ENCODE measurements around the gene NFE2L1.
"Not testable (repeated sequence)": the region's sequence is repeated elsewhere in the genome, so short reads cannot be mapped to it uniquely, and the experiment has no call there.

Gene NFE2L1

GRCh38 chr17:48030531-48030930 lies 17.6 kb upstream of the NFE2L1 start:
- Histone ChIP-seq H3K4me1 (ENCODE audit: low read length) (peaks cover 14% of the 10 kb centered on the region), H3K9me3 (replicated peaks; ENCODE audit: insufficient read depth, low read length) (no peaks in the 10 kb centered on the region), H3K36me3 (replicated peaks; ENCODE audit: insufficient read depth, low read length) (no peaks in the 10 kb centered on the region), H3F3A (ENCODE audit: insufficient read depth, low read length) (no peaks in the 10 kb centered on the region), H3K9ac (ENCODE audit: low read length) (no peak overlapping the region), H3K9me2 (replicated peaks; ENCODE audit: insufficient read depth, low read length) (no peaks in the 10 kb centered on the region), H2AFZ (ENCODE audit: low read length) (no peak overlapping the region), H4K20me1 (ENCODE audit: insufficient read depth, low read length) (no peaks in the 10 kb centered on the region), H3K4me3 (ENCODE audit: low read length) (no peak overlapping the region), H3K79me2 (ENCODE audit: low read length) (no peaks in the 10 kb centered on the region), H3K27me3 (replicated peaks; ENCODE audit: insufficient read depth, low read length) (no peaks in the 10 kb centered on the region), H3K27ac (ENCODE audit: low read length) (no peak overlapping the region), H3K4me2 (ENCODE audit: low read depth, low read length) (no peak overlapping the region)
- no peak for DNase-seq
- TF ChIP-seq EZH2phosphoT487 (IDR thresholded peaks at IDR 0.05; ENCODE audit: low read length), result no peak
- no peak for TF ChIP-seq EZH2 (optimal IDR thresholded peaks at IDR 0.05; ENCODE audit: low read depth, low read length)
- TF ChIP-seq, protein P1, sequence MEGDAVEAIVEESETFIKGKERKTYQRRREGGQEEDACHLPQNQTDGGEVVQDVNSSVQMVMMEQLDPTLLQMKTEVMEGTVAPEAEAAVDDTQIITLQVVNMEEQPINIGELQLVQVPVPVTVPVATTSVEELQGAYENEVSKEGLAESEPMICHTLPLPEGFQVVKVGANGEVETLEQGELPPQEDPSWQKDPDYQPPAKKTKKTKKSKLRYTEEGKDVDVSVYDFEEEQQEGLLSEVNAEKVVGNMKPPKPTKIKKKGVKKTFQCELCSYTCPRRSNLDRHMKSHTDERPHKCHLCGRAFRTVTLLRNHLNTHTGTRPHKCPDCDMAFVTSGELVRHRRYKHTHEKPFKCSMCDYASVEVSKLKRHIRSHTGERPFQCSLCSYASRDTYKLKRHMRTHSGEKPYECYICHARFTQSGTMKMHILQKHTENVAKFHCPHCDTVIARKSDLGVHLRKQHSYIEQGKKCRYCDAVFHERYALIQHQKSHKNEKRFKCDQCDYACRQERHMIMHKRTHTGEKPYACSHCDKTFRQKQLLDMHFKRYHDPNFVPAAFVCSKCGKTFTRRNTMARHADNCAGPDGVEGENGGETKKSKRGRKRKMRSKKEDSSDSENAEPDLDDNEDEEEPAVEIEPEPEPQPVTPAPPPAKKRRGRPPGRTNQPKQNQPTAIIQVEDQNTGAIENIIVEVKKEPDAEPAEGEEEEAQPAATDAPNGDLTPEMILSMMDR (IDR thresholded peaks at IDR 0.05; ENCODE audit: low read length), result no peak

- no peak for DNase-seq
- Histone ChIP-seq H3K4me2 (ENCODE audit: low read depth, low read length) (no peak overlapping the region), H4K20me1 (ENCODE audit: insufficient read depth, low read length) (no peaks in the 10 kb centered on the region), H2AFZ (ENCODE audit: low read length) (no peak overlapping the region), H3K9me2 (replicated peaks; ENCODE audit: insufficient read depth, low read length) (no peaks in the 10 kb centered on the region), H3K4me1 (ENCODE audit: low read length) (no peaks in the 10 kb centered on the region), H3K27me3 (replicated peaks; ENCODE audit: insufficient read depth, low read length) (0 out of 2 replicates have a peak, but pooled peaks cover 3% of the 10 kb centered on the region), H3K9ac (ENCODE audit: low read length) (no peak overlapping the region), H3K27ac (ENCODE audit: low read length) (no peak overlapping the region), H3K4me3 (ENCODE audit: low read length) (no peak overlapping the region), H3K9me3 (replicated peaks; ENCODE audit: insufficient read depth, low read length) (no peaks in the 10 kb centered on the region), H3K36me3 (replicated peaks; ENCODE audit: insufficient read depth, low read length) (no peaks in the 10 kb centered on the region), H3K79me2 (ENCODE audit: low read length) (no peaks in the 10 kb centered on the region), H3F3A (ENCODE audit: insufficient read depth, low read length) (no peaks in the 10 kb centered on the region)
- TF ChIP-seq EZH2 (optimal IDR thresholded peaks at IDR 0.05; ENCODE audit: low read depth, low read length) (no peak), EZH2phosphoT487 (IDR thresholded peaks at IDR 0.05; ENCODE audit: low read length) (no peak)
- TF ChIP-seq, protein P1 (IDR thresholded peaks at IDR 0.05; ENCODE audit: low read length), result no peak
Measured at GRCh38 chr17:48031966-48032365, 16.2 kb upstream of the NFE2L1 start.

DNA sequence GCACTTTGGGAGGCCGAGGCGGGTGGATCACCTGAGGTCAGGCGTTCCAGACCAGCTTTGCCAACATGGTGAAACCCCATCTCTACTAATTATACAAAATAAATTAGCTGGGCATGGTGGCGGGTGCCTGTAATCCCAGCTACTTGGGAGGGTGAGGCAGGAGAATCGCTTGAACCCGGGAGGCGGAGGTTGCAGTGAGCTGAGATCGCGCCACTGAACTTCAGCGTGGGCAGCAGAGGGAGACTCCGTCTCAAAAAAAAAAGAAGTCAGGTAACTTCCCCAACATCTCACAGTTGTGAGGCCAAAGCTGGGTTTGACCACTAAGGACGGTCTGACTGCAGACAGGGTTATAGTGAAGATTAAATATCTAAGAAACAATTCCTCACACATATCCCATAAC lies 13.4 kb upstream of the NFE2L1 start:
- H3K27me3 ChIP-seq (replicated peaks; ENCODE audit: insufficient read depth, low read length); DNase-seq; H3K27ac ChIP-seq (ENCODE audit: low read length); H3F3A ChIP-seq (ENCODE audit: insufficient read depth, low read length); H4K20me1 ChIP-seq (ENCODE audit: insufficient read depth, low read length); H3K9me3 ChIP-seq (replicated peaks; ENCODE audit: insufficient read depth, low read length); H3K4me1 ChIP-seq (ENCODE audit: low read length); H3K4me3 ChIP-seq (ENCODE audit: low read length); H3K9ac ChIP-seq (ENCODE audit: low read length); H3K79me2 ChIP-seq (ENCODE audit: low read length); H2AFZ ChIP-seq (ENCODE audit: low read length); H3K4me2 ChIP-seq (ENCODE audit: low read depth, low read length); H3K36me3 ChIP-seq (replicated peaks; ENCODE audit: insufficient read depth, low read length); H3K9me2 ChIP-seq (replicated peaks; ENCODE audit: insufficient read depth, low read length): not testable (repeated sequence)

- Histone ChIP-seq H4K20me1 (ENCODE audit: insufficient read depth, low read length) (no peaks in the 10 kb centered on the region), H3F3A (ENCODE audit: insufficient read depth, low read length) (no peaks in the 10 kb centered on the region), H3K9me2 (replicated peaks; ENCODE audit: insufficient read depth, low read length) (no peaks in the 10 kb centered on the region), H3K36me3 (replicated peaks; ENCODE audit: insufficient read depth, low read length) (no peaks in the 10 kb centered on the region), H3K79me2 (ENCODE audit: low read length) (no peaks in the 10 kb centered on the region), H3K4me2 (ENCODE audit: low read depth, low read length) (peak overlapping the region; percentile 93; the same call in 1 of the 2 replicates), H3K4me1 (ENCODE audit: low read length) (no peaks in the 10 kb centered on the region), H3K27me3 (replicated peaks; ENCODE audit: insufficient read depth, low read length) (0 out of 2 replicates have a peak, but pooled peaks cover 7% of the 10 kb centered on the region), H3K9ac (ENCODE audit: low read length) (no peak overlapping the region), H2AFZ (ENCODE audit: low read length) (no peak overlapping the region), H3K4me3 (ENCODE audit: low read length) (no peak overlapping the region), H3K27ac (ENCODE audit: low read length) (no peak overlapping the region), H3K9me3 (replicated peaks; ENCODE audit: insufficient read depth, low read length) (no peaks in the 10 kb centered on the region)
- TF ChIP-seq EZH2 (optimal IDR thresholded peaks at IDR 0.05; ENCODE audit: low read depth, low read length) (no peak), EZH2phosphoT487 (IDR thresholded peaks at IDR 0.05; ENCODE audit: low read length) (no peak)
- TF ChIP-seq, protein P1 (IDR thresholded peaks at IDR 0.05; ENCODE audit: low read length), result no peak
- DNase-seq, result no peak
Measured at GRCh38 chr17:48036693-48037035, 11.5 kb upstream of the NFE2L1 start.
